CD8-positive, alpha-beta memory T cell (primary cell): ENCODE results near the gene OGFR. TPM values are rescaled to one million over a fixed set of nuclear protein-coding genes. Genes with fewer than 3 reads are reported as not detected.
"Not testable (repeated sequence)": the region's sequence is repeated elsewhere in the genome, so short reads cannot be mapped to it uniquely, and the experiment has no call there.

Experiments
- CTCF ChIA-PET: fragments of 350-600 bp; sonication (Branson Sonifier 250); formaldehyde crosslinking; loops from one replicate; lab custom pipeline; 2021; ENCODE audit warnings: antibody characterized with exemption; lab: Charles Lee
- POLR2A ChIA-PET: fragments of 350-600 bp; sonication (Branson Sonifier 250); formaldehyde crosslinking; loops from one replicate; lab custom pipeline; 2021; ENCODE audit warnings: antibody characterized with exemption; lab: Charles Lee
- DNase-seq, 5 donors: peaks; one replicate each; pipeline versions ENCODE4 v3.0.0 to v3.0.0-alpha.2; 2020 to 2022; ENCODE audit warnings: mixed read lengths in 1 of 5
- H3K27ac ChIP-seq: one replicate; pipeline ENCODE4 v1.7.0; 2013; ENCODE audit warnings: low read depth, mild to moderate bottlenecking, low read length, moderate library complexity
- H3K27me3 ChIP-seq: 2 replicates; pipeline ENCODE4 v1.7.0; 2013; ENCODE audit warnings: low read length, mild to moderate bottlenecking; ENCODE audit not compliant: insufficient read depth, poor library complexity, severe bottlenecking
- H3K36me3 ChIP-seq: 2 replicates; pipeline ENCODE4 v1.7.0; 2013; ENCODE audit warnings: mild to moderate bottlenecking, low read length, moderate library complexity; ENCODE audit not compliant: insufficient read depth
- H3K4me1 ChIP-seq: 2 replicates; pipeline ENCODE4 v1.7.0; 2013; ENCODE audit warnings: mild to moderate bottlenecking, low read length, moderate library complexity; ENCODE audit not compliant: insufficient read depth
- H3K4me3 ChIP-seq: 2 replicates; pipeline ENCODE4 v1.7.0; 2013; ENCODE audit warnings: mild to moderate bottlenecking, low read length
- H3K9me3 ChIP-seq: 2 replicates; pipeline ENCODE4 v1.7.0; 2013; ENCODE audit warnings: mild to moderate bottlenecking, low read length
- H3K27ac Mint-ChIP-seq, 8 donors: one replicate each; pipeline ENCODE4 v1.8.0; 2020 to 2021; ENCODE audit warnings: mixed read lengths in 8 of 8, mild to moderate bottlenecking in 6 of 8, inconsistent platforms in 3 of 8, moderate library complexity in 3 of 8
- H3K27me3 Mint-ChIP-seq, 2 donors: one replicate each; pipeline ENCODE4 v1.8.0; 2020 to 2021; ENCODE audit warnings: mixed read lengths in 2 of 2, mild to moderate bottlenecking in 1 of 2, moderate library complexity in 1 of 2
- H3K36me3 Mint-ChIP-seq, 3 donors: one replicate each; pipeline ENCODE4 v1.8.0; 2020 to 2021; ENCODE audit warnings: mixed read lengths in 3 of 3, inconsistent platforms in 1 of 3, mild to moderate bottlenecking in 1 of 3
- H3K4me1 Mint-ChIP-seq, 3 donors: one replicate each; pipeline ENCODE4 v1.8.0; 2020 to 2021; ENCODE audit warnings: mixed read lengths in 3 of 3, inconsistent platforms in 1 of 3, mild to moderate bottlenecking in 1 of 3
- H3K4me3 Mint-ChIP-seq, 7 donors: one replicate each; pipeline ENCODE4 v1.8.0; 2020 to 2021; ENCODE audit warnings: mixed read lengths in 7 of 7, mild to moderate bottlenecking in 6 of 7, moderate library complexity in 4 of 7, inconsistent platforms in 2 of 7
- H3K9me3 Mint-ChIP-seq, 5 donors: one replicate each; pipeline ENCODE4 v1.8.0; 2020 to 2022; ENCODE audit warnings: mixed read lengths in 5 of 5, mild to moderate bottlenecking in 3 of 5, moderate library complexity in 2 of 5, inconsistent platforms in 1 of 5
- polyA plus RNA-seq: library from polyadenylated mRNA; unstranded; fragments of 300-500 nt; fragmentation: Illumina TruSeq; gene quantifications from one replicate; pipeline ENCODE4 v1.2.3, GENCODE V29; 2021
- total RNA-seq, 2 experiments: library from RNA; stranded (reverse); gene quantifications; one replicate each; pipeline ENCODE4 v1.2.3, GENCODE V29; 2021

OGFR gene
- total and polyA plus RNA-seq, 3 experiments from 2014 or later = 45.7 to 64.2 (median 47.9) TPM

- H3K4me1 Mint-ChIP-seq = no peaks in the 10 kb centered on the region
- no peaks in the 10 kb centered on the region for H3K4me1 ChIP-seq
- no peak for DNase-seq
- peak overlapping the region in 1 of 8 donors; percentile 34 for H3K27ac Mint-ChIP-seq
- no peak overlapping the region for H3K27ac ChIP-seq
- H3K27me3 Mint-ChIP-seq = peaks cover 0 to 2% of the 10 kb centered on the region in 2 donors
- H3K36me3 Mint-ChIP-seq = peaks cover 9 to 50% (median 11%) of the 10 kb centered on the region in 3 donors
- no peaks in the 10 kb centered on the region for H3K9me3 ChIP-seq
- CTCF ChIA-PET = no interaction called here
- no peak overlapping the region for H3K4me3 Mint-ChIP-seq
- POLR2A ChIA-PET = no interaction called here
- no peak overlapping the region for H3K4me3 ChIP-seq
- no peaks in the 10 kb centered on the region for H3K27me3 ChIP-seq
- no peaks in the 10 kb centered on the region for H3K36me3 ChIP-seq
- H3K9me3 Mint-ChIP-seq = no peaks in the 10 kb centered on the region
Measured at GRCh38 chr20:62850333-62850974, 45.8 kb downstream of the OGFR start.

GRCh38 chr20:62852196-62852595 lies 47.6 kb downstream of the OGFR start:
- H3K9me3 Mint-ChIP-seq = no peaks in the 10 kb centered on the region
- no peak overlapping the region for H3K27ac Mint-ChIP-seq
- Histone ChIP-seq H3K9me3 (no peaks in the 10 kb centered on the region), H3K4me3 (no peak overlapping the region), H3K27ac (no peak overlapping the region), H3K4me1 (no peaks in the 10 kb centered on the region), H3K27me3 (no peaks in the 10 kb centered on the region), H3K36me3 (no peaks in the 10 kb centered on the region)
- H3K4me1 Mint-ChIP-seq = no peaks in the 10 kb centered on the region
- POLR2A ChIA-PET = no interaction called here
- no peak overlapping the region for H3K4me3 Mint-ChIP-seq
- H3K27me3 Mint-ChIP-seq = peaks cover 0 to 2% of the 10 kb centered on the region in 2 donors
- peaks cover 13 to 43% (median 15%) of the 10 kb centered on the region in 3 donors for H3K36me3 Mint-ChIP-seq
- no peak for DNase-seq
- CTCF ChIA-PET = no interaction called here

- Histone ChIP-seq H3K4me3 (no peak overlapping the region), H3K9me3 (no peaks in the 10 kb centered on the region), H3K27me3 (no peaks in the 10 kb centered on the region), H3K27ac (no peak overlapping the region), H3K36me3 (peaks cover 3% of the 10 kb centered on the region), H3K4me1 (no peaks in the 10 kb centered on the region)
- no peaks in the 10 kb centered on the region for H3K4me1 Mint-ChIP-seq
- H3K27me3 Mint-ChIP-seq = no peaks in the 10 kb centered on the region
- peaks cover 16 to 44% (median 17%) of the 10 kb centered on the region in 3 donors for H3K36me3 Mint-ChIP-seq
- no peak overlapping the region for H3K4me3 Mint-ChIP-seq
- CTCF ChIA-PET = no interaction called here
- POLR2A ChIA-PET = no interaction called here
- no peak overlapping the region for H3K27ac Mint-ChIP-seq
- DNase-seq = no peak
- no peaks in the 10 kb centered on the region for H3K9me3 Mint-ChIP-seq
Measured at GRCh38 chr20:62852841-62853240, 48.2 kb downstream of the OGFR start.

- H3K27ac Mint-ChIP-seq, POLR2A ChIA-PET, DNase-seq, H3K4me1 Mint-ChIP-seq, H3K9me3 Mint-ChIP-seq, H3K36me3 ChIP-seq, H3K27me3 Mint-ChIP-seq, H3K4me3 ChIP-seq, H3K27ac ChIP-seq, H3K4me3 Mint-ChIP-seq, H3K9me3 ChIP-seq, H3K4me1 ChIP-seq, H3K27me3 ChIP-seq, CTCF ChIA-PET: not testable (repeated sequence)
- peaks cover 17 to 40% (median 17%) of the 10 kb centered on the region in 3 donors for H3K36me3 Mint-ChIP-seq
Measured at GRCh38 chr20:62853304-62853703, 48.7 kb downstream of the OGFR start.

GRCh38 chr20:62854121-62854520 lies 49.5 kb downstream of the OGFR start:
- H3K4me3 ChIP-seq = no peak overlapping the region
- CTCF ChIA-PET = interaction anchor here (1.2 kb wide), 1 partner anchor 45 kb away, joined by 3 read pairs; no protein-coding TSS in a partner anchor
- no peak for DNase-seq
- H3K36me3 Mint-ChIP-seq = peaks cover 17 to 40% (median 17%) of the 10 kb centered on the region in 3 donors
- no peaks in the 10 kb centered on the region for H3K27me3 ChIP-seq
- POLR2A ChIA-PET = no interaction called here
- H3K27me3 Mint-ChIP-seq = no peaks in the 10 kb centered on the region
- peaks cover 3% of the 10 kb centered on the region for H3K36me3 ChIP-seq
- H3K4me3 Mint-ChIP-seq = no peak overlapping the region
- H3K4me1 ChIP-seq = no peaks in the 10 kb centered on the region
- no peaks in the 10 kb centered on the region for H3K9me3 ChIP-seq
- no peak overlapping the region for H3K27ac ChIP-seq
- H3K9me3 Mint-ChIP-seq = no peaks in the 10 kb centered on the region
- peaks cover 0 to 8% (median 4%) of the 10 kb centered on the region in 3 donors for H3K4me1 Mint-ChIP-seq
- H3K27ac Mint-ChIP-seq = no peak overlapping the region

GRCh38 chr20:62855120-62855519 lies 50.5 kb downstream of the OGFR start:
- Histone ChIP-seq H3K4me3 (no peak overlapping the region), H3K36me3 (peaks cover 3% of the 10 kb centered on the region), H3K27ac (no peak overlapping the region), H3K27me3 (no peaks in the 10 kb centered on the region), H3K9me3 (no peaks in the 10 kb centered on the region), H3K4me1 (peaks cover 2% of the 10 kb centered on the region)
- Mint-ChIP-seq H3K36me3 (peaks cover 17 to 37% (median 17%) of the 10 kb centered on the region in 3 donors), H3K9me3 (no peaks in the 10 kb centered on the region), H3K4me1 (peaks cover 2 to 17% (median 11%) of the 10 kb centered on the region in 3 donors), H3K27me3 (peaks cover 0 to under 1% of the 10 kb centered on the region in 2 donors), H3K4me3 (no peak overlapping the region), H3K27ac (peak overlapping the region in 1 of 8 donors; percentile 41)
- POLR2A ChIA-PET = no interaction called here
- CTCF ChIA-PET = interaction anchor here (1.2 kb wide), 1 partner anchor 44 kb away, joined by 3 read pairs; no protein-coding TSS in a partner anchor
- DNase-seq = no peak

GRCh38 chr20:62856931-62857619 lies 52.4 kb downstream of the OGFR start:
- Histone ChIP-seq H3K36me3 (peaks cover 3% of the 10 kb centered on the region), H3K4me1 (peaks cover 8% of the 10 kb centered on the region), H3K27ac (no peak overlapping the region), H3K4me3 (no peak overlapping the region), H3K9me3 (no peaks in the 10 kb centered on the region), H3K27me3 (no peaks in the 10 kb centered on the region)
- ChIA-PET CTCF (no interaction called here), POLR2A (no interaction called here)
- peaks cover 6 to 21% (median 18%) of the 10 kb centered on the region in 3 donors for H3K4me1 Mint-ChIP-seq
- H3K9me3 Mint-ChIP-seq = peaks cover 0 to 2% (median 0%) of the 10 kb centered on the region in 5 donors
- H3K27me3 Mint-ChIP-seq = peaks cover 0 to 2% of the 10 kb centered on the region in 2 donors
- no peak overlapping the region for H3K4me3 Mint-ChIP-seq
- peaks cover 15 to 28% (median 17%) of the 10 kb centered on the region in 3 donors for H3K36me3 Mint-ChIP-seq
- DNase-seq = no peak
- peak overlapping the region in 3 of 8 donors; percentile 14 to 92 (median 35) for H3K27ac Mint-ChIP-seq
